Activated CD4-positive, alpha-beta memory T cell treated with anti-CD3 and anti-CD28 coated beads for 36 hours (primary cell): ENCODE results near the gene GALNT4. TPM values are rescaled to one million over a fixed set of nuclear protein-coding genes. Genes with fewer than 3 reads are reported as not detected.
A peak's percentile ranks its signal among the peaks of the same experiment; 100 is the strongest.

Experiments used
- CTCF ChIA-PET: fragments of 350-600 bp; sonication (Branson Sonifier 250); formaldehyde crosslinking; loops from one replicate; lab custom pipeline; 2021; ENCODE audit warnings: antibody characterized with exemption, inconsistent platforms; lab: Charles Lee
- POLR2A ChIA-PET: fragments of 350-600 bp; sonication (Branson Sonifier 250); formaldehyde crosslinking; loops from one replicate; lab custom pipeline; 2021; ENCODE audit warnings: antibody characterized with exemption; lab: Charles Lee
- DNase-seq: peaks from one replicate; pipeline ENCODE4 v3.0.0-alpha.2; 2020
- H3K27ac Mint-ChIP-seq: one replicate; pipeline ENCODE4 v1.8.0; 2021; ENCODE audit warnings: mixed read lengths
- H3K27me3 Mint-ChIP-seq: one replicate; pipeline ENCODE4 v1.8.0; 2021; ENCODE audit warnings: mixed read lengths
- H3K36me3 Mint-ChIP-seq: one replicate; pipeline ENCODE4 v1.8.0; 2021; ENCODE audit warnings: mixed read lengths
- H3K4me1 Mint-ChIP-seq: one replicate; pipeline ENCODE4 v1.8.0; 2021; ENCODE audit warnings: low read depth, mixed read lengths
- H3K4me3 Mint-ChIP-seq: one replicate; pipeline ENCODE4 v1.8.0; 2021; ENCODE audit warnings: mild to moderate bottlenecking, mixed read lengths
- H3K9me3 Mint-ChIP-seq: one replicate; pipeline ENCODE4 v1.8.0; 2021; ENCODE audit warnings: mixed read lengths
- intact Hi-C: fragments of 100-400 bp; cut with micrococcal nuclease; formaldehyde crosslinking; loops from one replicate; pipeline ENCODE4 v1.15.1; 2023
- total RNA-seq, 2 experiments: library from RNA; stranded (reverse); gene quantifications; one replicate each; pipeline ENCODE4 v1.2.3, GENCODE V29; 2021

GALNT4 gene
- total RNA-seq, 2 experiments from 2014 or later, result 5.8 to 6.0 TPM

DNA sequence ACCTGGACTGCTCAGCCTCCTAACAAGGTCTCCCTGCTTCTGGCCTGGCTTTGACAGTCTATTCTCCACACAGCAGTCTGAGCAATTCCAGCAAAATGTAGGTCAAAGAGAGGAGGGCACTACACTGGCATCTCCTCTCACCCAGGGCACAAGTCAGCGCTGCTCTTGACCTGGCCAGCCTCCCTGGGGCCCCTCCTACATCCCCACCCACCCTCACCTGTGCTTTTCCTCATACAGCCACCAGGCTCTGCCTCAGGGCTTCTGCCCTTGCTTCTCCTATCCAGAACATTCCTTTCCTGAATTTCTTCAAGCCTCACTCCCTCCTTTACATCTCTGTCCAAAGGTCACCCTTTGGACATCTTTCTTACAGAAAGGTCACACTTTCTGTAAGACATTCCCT is 33.7 kb downstream of the GALNT4 start:
- DNase-seq, result no peak
- peaks cover 31% of the 10 kb centered on the region for H3K36me3 Mint-ChIP-seq
- no peak overlapping the region for H3K27ac Mint-ChIP-seq
- POLR2A ChIA-PET, result interaction anchor here (0.7 kb wide), 1 partner anchor 20 kb away, joined by 3 read pairs; no protein-coding TSS in a partner anchor
- no peaks in the 10 kb centered on the region for H3K9me3 Mint-ChIP-seq
- H3K27me3 Mint-ChIP-seq, result no peaks in the 10 kb centered on the region
- no peak overlapping the region for H3K4me3 Mint-ChIP-seq
- CTCF ChIA-PET, result interaction anchor here (0.6 kb wide), 1 partner anchor 131 kb away, joined by 3 read pairs; no protein-coding TSS in a partner anchor
- intact Hi-C loops, result loop anchor here (10.0 kb wide), 2 partner anchors 364 to 1246 kb away; no protein-coding TSS in a partner anchor
- H3K4me1 Mint-ChIP-seq, result peaks cover 27% of the 10 kb centered on the region

- no peaks in the 10 kb centered on the region for H3K4me1 Mint-ChIP-seq
- intact Hi-C loops, result no loop called here
- ChIA-PET CTCF (no interaction called here), POLR2A (no interaction called here)
- H3K9me3 Mint-ChIP-seq, result no peaks in the 10 kb centered on the region
- H3K4me3 Mint-ChIP-seq, result no peak overlapping the region
- DNase-seq, result no peak
- no peak overlapping the region for H3K27ac Mint-ChIP-seq
- peaks cover 21% of the 10 kb centered on the region for H3K36me3 Mint-ChIP-seq
- no peaks in the 10 kb centered on the region for H3K27me3 Mint-ChIP-seq
These were observed 38.3 kb downstream of the GALNT4 start for GRCh38 chr12:89486264-89486663.

- H3K27me3 Mint-ChIP-seq, result no peaks in the 10 kb centered on the region
- ChIA-PET CTCF (interaction anchor here (1.0 kb wide), 1 partner anchor 10 kb away, joined by 3 read pairs; no protein-coding TSS in a partner anchor), POLR2A (no interaction called here)
- H3K4me3 Mint-ChIP-seq, result no peak overlapping the region
- H3K4me1 Mint-ChIP-seq, result no peaks in the 10 kb centered on the region
- intact Hi-C loops, result no loop called here
- no peak for DNase-seq
- peaks cover 11% of the 10 kb centered on the region for H3K36me3 Mint-ChIP-seq
- no peak overlapping the region for H3K27ac Mint-ChIP-seq
- no peaks in the 10 kb centered on the region for H3K9me3 Mint-ChIP-seq
These were observed 40.1 kb downstream of the GALNT4 start for GRCh38 chr12:89484470-89484869.

DNA sequence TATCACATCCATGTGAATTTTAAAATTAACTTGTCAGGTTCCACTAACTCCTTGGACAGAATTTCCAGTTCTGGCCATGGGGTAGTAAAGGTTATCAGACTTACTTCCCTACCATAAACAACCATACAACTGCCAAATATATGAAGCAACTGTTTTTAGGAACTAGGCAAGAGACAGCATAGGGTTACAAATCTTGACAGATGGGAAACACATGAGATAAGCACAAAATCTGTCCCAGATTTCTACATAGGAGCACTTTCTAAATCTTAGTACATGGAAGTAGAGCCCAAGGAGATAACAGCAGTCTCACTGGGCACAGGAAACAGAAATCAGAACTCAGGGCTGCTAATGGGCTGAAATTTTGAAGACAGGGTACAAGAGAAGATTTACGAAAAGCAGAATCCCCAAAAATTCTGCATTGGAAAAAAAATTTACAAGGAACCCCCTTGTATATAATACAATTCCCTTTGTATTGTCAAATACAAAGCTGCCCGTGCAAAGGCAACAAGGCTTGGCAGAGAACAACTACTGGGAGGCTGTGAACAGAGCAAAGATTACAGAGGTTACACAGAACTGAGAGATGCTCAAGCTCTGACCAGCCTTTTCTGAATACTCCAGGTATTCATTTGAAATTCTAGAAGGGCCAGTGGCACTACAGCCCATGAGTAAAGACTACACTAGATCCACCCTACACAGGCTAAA is 43.2 kb downstream of the GALNT4 start:
- ChIA-PET POLR2A (no interaction called here), CTCF (interaction anchor here (0.7 kb wide), 1 partner anchor 1514 kb away, joined by 4 read pairs; no protein-coding TSS in a partner anchor)
- Mint-ChIP-seq H3K4me3 (no peak overlapping the region), H3K36me3 (peaks cover 8% of the 10 kb centered on the region), H3K27ac (no peak overlapping the region), H3K4me1 (peaks cover 10% of the 10 kb centered on the region), H3K27me3 (no peaks in the 10 kb centered on the region), H3K9me3 (no peaks in the 10 kb centered on the region)
- intact Hi-C loops, result no loop called here
- DNase-seq, result no peak

DNA sequence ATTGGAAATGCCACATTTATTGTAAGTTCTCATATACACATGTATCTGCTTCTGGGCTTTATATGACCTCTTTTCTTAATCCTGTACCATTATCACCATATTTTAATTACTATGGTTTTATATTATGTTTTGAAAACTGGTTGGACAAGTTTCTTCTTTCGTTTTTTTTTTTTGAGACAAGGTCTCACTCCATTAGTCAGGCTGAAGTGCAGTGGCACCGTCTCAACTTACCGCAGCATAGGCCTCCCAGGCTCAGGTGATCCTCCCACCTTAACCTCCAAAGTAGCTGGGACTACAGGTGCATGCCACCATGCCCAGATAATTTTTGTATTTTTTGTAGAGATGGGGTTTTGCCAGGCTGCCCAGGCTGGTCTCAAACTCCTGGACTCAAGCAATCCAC is 44.6 kb downstream of the GALNT4 start:
- intact Hi-C loops, result no loop called here
- Mint-ChIP-seq H3K27ac (no peak overlapping the region), H3K27me3 (no peaks in the 10 kb centered on the region), H3K4me3 (no peak overlapping the region), H3K4me1 (peaks cover 14% of the 10 kb centered on the region), H3K36me3 (peaks cover 6% of the 10 kb centered on the region), H3K9me3 (no peaks in the 10 kb centered on the region)
- ChIA-PET CTCF (no interaction called here), POLR2A (no interaction called here)
- no peak for DNase-seq

DNA sequence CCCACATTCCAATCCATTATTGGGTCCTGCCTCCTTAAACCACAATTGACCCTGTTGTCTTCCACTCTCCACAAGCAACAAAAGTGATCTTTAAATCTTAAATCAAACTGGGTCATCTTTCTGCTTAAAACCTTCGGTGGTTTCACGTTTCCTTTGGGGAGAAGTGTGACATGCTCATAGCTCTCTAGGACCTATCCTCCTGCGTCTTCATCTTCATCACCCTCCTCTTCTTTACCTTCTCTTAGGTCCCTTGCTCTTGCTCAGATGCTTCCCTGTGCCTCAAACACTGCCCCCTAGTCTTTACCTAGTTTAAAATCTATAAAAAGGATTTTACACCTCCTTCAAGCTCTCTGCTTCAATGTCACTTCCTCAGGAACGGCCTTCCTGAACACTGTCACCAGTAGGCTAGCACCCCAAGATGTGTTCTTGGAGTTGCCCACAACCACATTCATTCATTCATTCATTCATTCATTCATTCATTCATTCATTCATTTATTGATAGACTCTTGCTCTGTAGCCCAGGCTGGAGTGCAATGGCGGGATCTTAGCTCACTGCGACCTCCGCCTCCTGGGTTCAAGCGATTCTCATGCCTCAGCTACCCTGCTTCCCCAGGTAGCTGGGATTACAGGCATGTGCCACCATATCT is 46.8 kb downstream of the GALNT4 start:
- DNase-seq, result no peak
- Mint-ChIP-seq H3K36me3 (peaks cover 6% of the 10 kb centered on the region), H3K27me3 (no peaks in the 10 kb centered on the region), H3K4me1 (peaks cover 24% of the 10 kb centered on the region), H3K27ac (no peak overlapping the region), H3K9me3 (no peaks in the 10 kb centered on the region), H3K4me3 (no peak overlapping the region)
- intact Hi-C loops, result no loop called here
- CTCF ChIA-PET, result interaction anchor here (1.3 kb wide), 1 partner anchor 458 kb away, joined by 3 read pairs; no protein-coding TSS in a partner anchor
- POLR2A ChIA-PET, result no interaction called here

DNA sequence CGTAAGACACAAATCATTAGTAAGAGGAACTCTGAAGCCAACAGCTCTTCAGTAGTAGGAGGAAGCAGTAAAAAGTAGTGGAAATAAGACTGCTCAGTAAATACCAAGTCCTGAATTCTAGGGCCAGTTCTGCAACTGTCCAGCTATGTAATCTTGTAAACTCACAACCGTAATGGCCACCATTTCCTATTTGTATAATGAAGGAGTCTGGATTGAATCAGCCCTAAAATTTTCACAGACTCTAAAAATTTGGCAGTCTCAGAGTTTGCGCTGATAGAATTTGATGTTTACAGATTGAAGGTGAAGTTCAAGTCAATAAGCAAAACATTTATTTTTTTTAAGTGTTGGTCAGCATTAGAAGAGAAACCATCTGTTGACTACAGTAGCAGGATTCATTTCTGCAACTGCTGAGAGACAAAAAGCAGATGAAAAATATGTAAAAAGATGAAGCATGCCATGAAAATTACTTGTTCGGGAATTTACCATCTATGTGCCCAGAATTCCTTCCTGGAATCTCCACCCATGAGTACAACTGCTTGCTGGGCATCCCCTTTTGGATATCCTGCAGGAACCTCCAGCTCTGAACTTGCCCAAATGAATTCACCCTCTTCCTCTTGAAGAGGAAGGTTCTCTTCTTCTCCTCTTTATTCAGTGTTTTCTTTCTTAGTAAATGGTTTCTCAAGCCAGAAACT is 47.5 kb downstream of the GALNT4 start:
- Mint-ChIP-seq H3K4me1 (peaks cover 31% of the 10 kb centered on the region), H3K36me3 (peaks cover 5% of the 10 kb centered on the region), H3K27me3 (no peaks in the 10 kb centered on the region), H3K4me3 (no peak overlapping the region), H3K27ac (no peak overlapping the region), H3K9me3 (no peaks in the 10 kb centered on the region)
- CTCF ChIA-PET, result interaction anchor here (1.3 kb wide), 1 partner anchor 457 kb away, joined by 3 read pairs; no protein-coding TSS in a partner anchor
- intact Hi-C loops, result no loop called here
- DNase-seq, result no peak
- POLR2A ChIA-PET, result no interaction called here

GRCh38 chr12:89476232-89476631 is 48.4 kb downstream of the GALNT4 start:
- H3K4me3 Mint-ChIP-seq, result no peak overlapping the region
- ChIA-PET POLR2A (no interaction called here), CTCF (no interaction called here)
- peaks cover 35% of the 10 kb centered on the region for H3K4me1 Mint-ChIP-seq
- H3K27me3 Mint-ChIP-seq, result no peaks in the 10 kb centered on the region
- DNase-seq, result no peak
- H3K9me3 Mint-ChIP-seq, result no peaks in the 10 kb centered on the region
- intact Hi-C loops, result no loop called here
- H3K36me3 Mint-ChIP-seq, result peaks cover 4% of the 10 kb centered on the region
- H3K27ac Mint-ChIP-seq, result no peak overlapping the region

- Mint-ChIP-seq H3K36me3 (peaks cover 3% of the 10 kb centered on the region), H3K27me3 (no peaks in the 10 kb centered on the region), H3K4me1 (peaks cover 43% of the 10 kb centered on the region), H3K4me3 (no peak overlapping the region), H3K9me3 (no peaks in the 10 kb centered on the region), H3K27ac (peak overlapping the region; percentile 57)
- ChIA-PET CTCF (interaction anchor here (0.5 to 1.0 kb wide), 2 partner anchors 458 to 484 kb away, joined by 3 to 4 read pairs; no protein-coding TSS in a partner anchor), POLR2A (interaction anchor here (2.4 kb wide), 1 partner anchor 50 kb away, joined by 6 read pairs; the partner anchor contains the start of genes GALNT4 and POC1B)
- DNase-seq, result no peak
- intact Hi-C loops, result no loop called here
These were observed 49.2 kb downstream of the GALNT4 start for GRCh38 chr12:89475203-89475990.

GRCh38 chr12:89474615-89475014 is 50.0 kb downstream of the GALNT4 start:
- DNase-seq, result no peak
- Mint-ChIP-seq H3K9me3 (no peaks in the 10 kb centered on the region), H3K4me1 (peaks cover 45% of the 10 kb centered on the region), H3K27me3 (no peaks in the 10 kb centered on the region), H3K4me3 (no peak overlapping the region), H3K36me3 (peaks cover 3% of the 10 kb centered on the region), H3K27ac (no peak overlapping the region)
- ChIA-PET CTCF (interaction anchor here (0.5 to 1.7 kb wide), 4 partner anchors 10 to 485 kb away, joined by 3 to 6 read pairs (median 4); no protein-coding TSS in a partner anchor), POLR2A (interaction anchor here (2.4 kb wide), 1 partner anchor 51 kb away, joined by 6 read pairs; the partner anchor contains the start of genes GALNT4 and POC1B)
- intact Hi-C loops, result loop anchor here (5.0 kb wide), 2 partner anchors 233 to 388 kb away; partner anchors contain the start of gene ATP2B1
